MCF 10A (cell line): ENCODE results near the gene PPP3CA. TPM values are rescaled to one million over a fixed set of nuclear protein-coding genes. Genes with fewer than 3 reads are reported as not detected.
A peak's percentile ranks its signal among the peaks of the same experiment; 100 is the strongest.
"Not testable (repeated sequence)": the region's sequence is repeated elsewhere in the genome, so short reads cannot be mapped to it uniquely, and the experiment has no call there.

Experiments used
- BruUV-seq: library from RNA; stranded (reverse); fragments of 400-500 nt; replicated peaks from 2 replicates; lab custom pipeline; 2021; lab: Mats Ljungman, UMichigan
- CTCF ChIA-PET: fragments of 300-600 bp; sonication (Branson Sonifier 250); formaldehyde crosslinking; extraction: SDS; loops from one replicate; lab custom pipeline; 2021; ENCODE audit warnings: antibody characterized with exemption, inconsistent platforms; lab: Yijun Ruan, JAX
- POLR2A ChIA-PET: fragments of 300-600, 350-650 bp; sonication (Branson Sonifier 250); formaldehyde crosslinking; extraction: SDS; loops from one replicate; lab custom pipeline; 2020; ENCODE audit warnings: antibody characterized with exemption, inconsistent platforms; lab: Yijun Ruan, JAX
- DNase-seq: peaks from one replicate; pipeline ENCODE4 v3.0.0-alpha.2; 2018; ENCODE audit not compliant: unreplicated experiment
- H3K27ac Mint-ChIP-seq: one replicate; pipeline ENCODE4 v1.8.0; 2022; ENCODE audit warnings: mild to moderate bottlenecking, low read depth, mixed read lengths; ENCODE audit not compliant: unreplicated experiment
- H3K27me3 Mint-ChIP-seq: one replicate; pipeline ENCODE4 v1.8.0; 2022; ENCODE audit warnings: mixed read lengths; ENCODE audit not compliant: insufficient read depth, unreplicated experiment
- H3K36me3 Mint-ChIP-seq: one replicate; pipeline ENCODE4 v1.8.0; 2022; ENCODE audit warnings: mild to moderate bottlenecking, moderate library complexity, mixed read lengths; ENCODE audit not compliant: insufficient read depth, unreplicated experiment
- H3K4me1 Mint-ChIP-seq: one replicate; pipeline ENCODE4 v1.8.0; 2022; ENCODE audit warnings: mixed read lengths; ENCODE audit not compliant: insufficient read depth, unreplicated experiment
- H3K4me3 Mint-ChIP-seq: one replicate; pipeline ENCODE4 v1.8.0; 2022; ENCODE audit warnings: mild to moderate bottlenecking, moderate library complexity, mixed read lengths; ENCODE audit not compliant: unreplicated experiment
- H3K9me3 Mint-ChIP-seq: one replicate; pipeline ENCODE4 v1.8.0; 2022; ENCODE audit warnings: mixed read lengths; ENCODE audit not compliant: unreplicated experiment
- intact Hi-C: fragments of 100-400 bp; cut with micrococcal nuclease; formaldehyde crosslinking; loops from 2 replicates; pipeline ENCODE4 v1.14.1; 2022
- total RNA-seq: library from RNA; stranded (reverse); gene quantifications from 2 replicates; pipeline ENCODE4 v1.2.3, GENCODE V29; 2022
- TF ChIP-seq, protein P1 (sequence below): fragments of 200-600 bp; IDR thresholded peaks from one replicate; pipeline ENCODE4 v1.8.0; 2022; ENCODE audit warnings: antibody characterized with exemption, mild to moderate bottlenecking; ENCODE audit not compliant: unreplicated experiment

Gene PPP3CA
- total RNA-seq, 1 experiment from 2014 or later, result 73.0 TPM

DNA sequence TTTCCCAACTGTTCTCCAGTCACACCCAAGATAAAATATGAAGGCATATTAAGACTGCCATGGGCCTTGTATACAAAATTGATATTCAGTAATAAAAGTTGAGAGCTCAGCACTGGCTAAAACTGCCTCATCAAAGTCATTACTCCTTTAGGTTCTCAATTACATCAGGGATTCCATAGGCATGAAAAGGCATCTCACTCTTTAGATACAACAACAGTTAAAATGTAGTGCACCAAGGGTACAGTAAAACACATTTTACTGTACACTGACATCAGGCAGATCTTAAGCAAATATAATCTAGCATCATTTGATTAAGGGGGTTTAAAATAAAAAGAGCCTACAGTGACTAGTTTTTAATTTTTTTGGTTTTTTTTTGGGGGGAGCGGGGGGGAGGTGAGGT lies 107.7 kb downstream of the PPP3CA start:
- BruUV-seq, result no TSS peak
- H3K27ac Mint-ChIP-seq, result peak overlapping the region; percentile 73
- no peak overlapping the region for H3K4me3 Mint-ChIP-seq
- intact Hi-C loops, result loop anchor here (10.0 kb wide), 1 partner anchor 65 kb away; no protein-coding TSS in a partner anchor
- H3K9me3 Mint-ChIP-seq, result no peaks in the 10 kb centered on the region
- no peaks in the 10 kb centered on the region for H3K36me3 Mint-ChIP-seq
- no peaks in the 10 kb centered on the region for H3K27me3 Mint-ChIP-seq
- POLR2A ChIA-PET, result interaction anchor here (0.7 kb wide), 1 partner anchor 48 kb away, joined by 3 read pairs; no protein-coding TSS in a partner anchor
- peaks cover 28% of the 10 kb centered on the region for H3K4me1 Mint-ChIP-seq
- CTCF ChIA-PET, result interaction anchor here (0.7 kb wide), 1 partner anchor 86 kb away, joined by 4 read pairs; no protein-coding TSS in a partner anchor
- no peak for DNase-seq
- TF ChIP-seq, protein P1, sequence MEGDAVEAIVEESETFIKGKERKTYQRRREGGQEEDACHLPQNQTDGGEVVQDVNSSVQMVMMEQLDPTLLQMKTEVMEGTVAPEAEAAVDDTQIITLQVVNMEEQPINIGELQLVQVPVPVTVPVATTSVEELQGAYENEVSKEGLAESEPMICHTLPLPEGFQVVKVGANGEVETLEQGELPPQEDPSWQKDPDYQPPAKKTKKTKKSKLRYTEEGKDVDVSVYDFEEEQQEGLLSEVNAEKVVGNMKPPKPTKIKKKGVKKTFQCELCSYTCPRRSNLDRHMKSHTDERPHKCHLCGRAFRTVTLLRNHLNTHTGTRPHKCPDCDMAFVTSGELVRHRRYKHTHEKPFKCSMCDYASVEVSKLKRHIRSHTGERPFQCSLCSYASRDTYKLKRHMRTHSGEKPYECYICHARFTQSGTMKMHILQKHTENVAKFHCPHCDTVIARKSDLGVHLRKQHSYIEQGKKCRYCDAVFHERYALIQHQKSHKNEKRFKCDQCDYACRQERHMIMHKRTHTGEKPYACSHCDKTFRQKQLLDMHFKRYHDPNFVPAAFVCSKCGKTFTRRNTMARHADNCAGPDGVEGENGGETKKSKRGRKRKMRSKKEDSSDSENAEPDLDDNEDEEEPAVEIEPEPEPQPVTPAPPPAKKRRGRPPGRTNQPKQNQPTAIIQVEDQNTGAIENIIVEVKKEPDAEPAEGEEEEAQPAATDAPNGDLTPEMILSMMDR, result no peak

DNA sequence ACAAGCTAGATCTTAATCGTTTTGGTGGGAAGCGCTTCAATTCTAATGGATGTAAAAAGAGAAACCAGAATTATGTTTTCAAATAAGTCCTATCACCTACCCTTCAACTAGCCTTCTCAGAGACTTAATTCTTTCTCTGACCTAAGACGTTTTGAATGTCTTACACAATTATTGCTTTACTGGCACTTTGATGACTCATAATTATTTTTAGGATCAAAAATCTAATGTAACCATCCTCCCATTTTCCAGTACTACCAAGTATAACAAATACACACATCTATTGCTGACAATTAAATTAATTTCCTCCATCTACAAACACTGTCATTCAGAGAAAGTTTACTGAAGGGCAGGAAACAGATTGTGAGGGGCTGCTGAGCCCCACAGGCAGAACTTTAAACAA lies 108.6 kb downstream of the PPP3CA start:
- Mint-ChIP-seq H3K4me1 (peaks cover 28% of the 10 kb centered on the region), H3K4me3 (peak overlapping the region; percentile 3), H3K27ac (peak overlapping the region; percentile 73), H3K27me3 (no peaks in the 10 kb centered on the region), H3K36me3 (peaks cover 4% of the 10 kb centered on the region), H3K9me3 (no peaks in the 10 kb centered on the region)
- CTCF ChIA-PET, result no interaction called here
- POLR2A ChIA-PET, result interaction anchor here (0.9 to 1.0 kb wide), 2 partner anchors 25 to 110 kb away, joined by 3 to 4 read pairs; no protein-coding TSS in a partner anchor
- no TSS peak for BruUV-seq
- peak; percentile 66 for DNase-seq
- TF ChIP-seq, protein P1, result no peak
- intact Hi-C loops, result loop anchor here (10.0 kb wide), 1 partner anchor 66 kb away; no protein-coding TSS in a partner anchor

DNA sequence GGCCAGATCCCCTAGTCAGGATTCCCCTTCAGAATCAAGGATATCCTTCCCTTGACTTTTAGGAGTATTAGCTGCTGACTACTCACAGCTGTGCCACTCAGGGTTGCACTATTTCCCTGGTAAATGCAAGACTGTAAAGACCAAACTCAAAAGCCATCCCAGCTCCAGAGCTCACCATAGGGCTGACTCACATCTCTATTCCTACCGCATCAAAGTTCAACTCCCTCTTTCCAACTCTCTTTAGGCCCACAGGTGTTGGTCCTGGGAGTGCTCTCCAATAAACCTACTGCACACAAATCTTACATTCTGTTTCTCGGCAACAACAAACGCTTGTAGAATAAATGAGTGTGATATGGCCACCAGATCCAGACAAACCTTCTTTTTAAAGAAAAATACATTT lies 109.6 kb downstream of the PPP3CA start:
- Mint-ChIP-seq H3K36me3 (peaks cover 4% of the 10 kb centered on the region), H3K27ac (peak overlapping the region; percentile 73), H3K27me3 (no peaks in the 10 kb centered on the region), H3K4me3 (no peak overlapping the region), H3K4me1 (peaks cover 28% of the 10 kb centered on the region), H3K9me3 (no peaks in the 10 kb centered on the region)
- TF ChIP-seq, protein P1, result no peak
- no TSS peak for BruUV-seq
- intact Hi-C loops, result loop anchor here (10.0 kb wide), 1 partner anchor 67 kb away; no protein-coding TSS in a partner anchor
- DNase-seq, result no peak
- POLR2A ChIA-PET, result interaction anchor here (0.7 to 1.3 kb wide), 4 partner anchors 20 to 111 kb away, joined by 3 to 4 read pairs (median 4); no protein-coding TSS in a partner anchor
- CTCF ChIA-PET, result interaction anchor here (0.7 to 1.0 kb wide), 2 partner anchors 68 to 399 kb away, joined by 3 to 4 read pairs; no protein-coding TSS in a partner anchor

DNA sequence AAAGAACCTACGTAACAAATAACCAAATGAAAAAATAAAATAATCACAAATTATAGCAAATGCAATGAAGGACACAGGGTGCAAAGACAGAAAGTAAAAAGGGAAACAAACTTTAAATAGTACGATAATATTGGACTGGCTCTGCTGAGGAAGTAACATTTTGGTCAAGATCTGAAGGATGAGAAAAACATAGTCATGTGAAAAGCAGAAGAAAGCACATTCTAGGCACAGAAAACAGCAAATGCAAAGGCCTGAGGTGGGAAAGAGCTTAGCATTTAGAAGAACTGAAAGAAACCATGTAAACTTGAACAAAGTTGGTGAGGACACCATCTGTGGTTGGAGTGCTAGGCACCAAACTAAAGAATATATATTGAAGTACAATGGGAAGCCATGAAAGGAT lies 111.2 kb downstream of the PPP3CA start:
- Mint-ChIP-seq H3K36me3 (peaks cover 4% of the 10 kb centered on the region), H3K9me3 (no peaks in the 10 kb centered on the region), H3K4me1 (peaks cover 32% of the 10 kb centered on the region), H3K4me3 (no peak overlapping the region), H3K27me3 (no peaks in the 10 kb centered on the region), H3K27ac (no peak overlapping the region)
- TF ChIP-seq, protein P1, result no peak
- no peak for DNase-seq
- no TSS peak for BruUV-seq
- ChIA-PET CTCF (no interaction called here), POLR2A (interaction anchor here (0.6 to 5.9 kb wide), 3 partner anchors 25 to 112 kb away, joined by 3 to 36 read pairs (median 3); partner anchors contain the start of gene PPP3CA)
- intact Hi-C loops, result loop anchor here (10.0 kb wide), 1 partner anchor 69 kb away; no protein-coding TSS in a partner anchor

DNA sequence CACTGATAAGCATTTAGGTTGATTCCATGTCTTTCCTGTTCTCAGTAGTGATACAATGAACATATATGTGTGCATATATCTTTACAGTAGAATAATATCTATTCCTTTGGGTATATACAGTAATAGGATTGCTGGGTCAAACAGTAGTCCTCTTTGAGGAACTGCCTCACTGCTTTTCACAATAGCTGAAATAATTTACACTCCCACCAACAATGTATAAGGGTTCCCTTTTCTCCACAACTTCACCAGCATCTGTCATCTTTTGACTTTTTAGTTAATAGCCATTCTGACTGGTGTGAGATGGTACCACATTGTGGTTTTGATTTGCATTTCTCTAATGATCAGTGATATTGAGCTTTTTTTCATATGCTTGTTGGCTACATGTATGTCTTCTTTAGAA lies 113.2 kb downstream of the PPP3CA start:
- BruUV-seq, H3K9me3 Mint-ChIP-seq, H3K27ac Mint-ChIP-seq, DNase-seq, H3K36me3 Mint-ChIP-seq, CTCF ChIA-PET, H3K4me3 Mint-ChIP-seq, H3K27me3 Mint-ChIP-seq: not testable (repeated sequence)
- POLR2A ChIA-PET, result interaction anchor here (0.6 to 5.9 kb wide), 4 partner anchors 10 to 114 kb away, joined by 3 to 36 read pairs (median 4); partner anchors contain the start of gene PPP3CA
- intact Hi-C loops, result loop anchor here (5.0 to 10.0 kb wide), 2 partner anchors 71 to 113 kb away; partner anchors contain the start of gene PPP3CA
- peaks cover 40% of the 10 kb centered on the region for H3K4me1 Mint-ChIP-seq
